NCI-H146 (cell line): ENCODE results near the gene MED16.

Source experiments
- DNase-seq: peaks from one replicate; lab custom pipeline; 2025; lab: John Stamatoyannopoulos, UW

MED16 gene

DNA sequence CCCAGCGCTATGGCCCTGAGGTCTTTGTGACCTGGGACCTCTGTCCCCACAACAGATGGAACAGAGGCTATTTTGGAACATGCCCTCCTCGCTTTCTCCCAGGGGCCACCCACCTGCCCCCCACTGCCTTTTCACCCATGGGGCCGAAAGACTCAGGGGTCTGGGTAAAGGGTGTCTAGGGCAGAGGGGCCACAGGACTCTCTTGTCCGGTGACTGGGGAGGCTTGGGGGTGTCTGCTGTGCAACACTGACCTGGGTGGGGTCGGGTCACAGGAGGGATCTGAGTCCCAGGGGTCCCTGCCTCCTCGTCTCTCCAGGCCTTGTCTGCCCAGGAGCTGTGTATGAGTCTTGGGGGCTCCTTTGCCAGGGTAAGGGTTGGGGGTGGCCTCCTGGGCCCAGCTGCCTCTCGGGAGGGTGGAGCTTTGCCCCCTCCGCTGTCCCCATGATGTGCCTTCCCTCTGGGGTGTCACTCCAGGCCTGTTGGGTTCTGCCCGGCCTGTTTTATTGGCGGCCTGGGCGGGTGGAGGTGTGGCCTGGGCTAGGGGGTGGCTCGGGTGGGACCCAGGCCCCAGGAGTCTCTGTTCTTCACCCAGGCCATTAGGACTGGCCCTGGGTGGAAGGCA lies 34.9 kb upstream of the MED16 start:
- DNase-seq: no peak

DNA sequence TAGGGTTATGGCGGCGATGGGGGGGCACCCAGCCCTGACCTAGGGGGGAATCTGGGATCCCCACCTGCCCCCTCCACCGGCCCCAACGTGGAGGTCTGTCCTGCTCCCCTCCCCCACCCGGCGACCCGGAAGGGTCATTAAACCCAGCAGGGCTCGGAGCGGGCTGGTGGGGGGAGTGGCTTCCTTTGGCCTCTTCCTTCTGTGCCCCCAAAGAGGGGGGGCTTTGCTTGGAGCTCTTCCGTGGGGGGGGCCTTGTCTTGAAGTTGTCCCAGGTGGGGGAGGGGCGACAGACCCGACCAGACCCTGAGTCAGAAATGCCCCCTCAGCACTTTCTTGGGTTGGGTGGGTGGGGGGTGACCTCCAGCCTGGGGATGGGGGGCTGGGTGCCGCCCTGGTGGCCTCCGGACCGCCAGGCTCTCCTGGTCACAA lies 34.4 kb upstream of the MED16 start:
- DNase-seq: no peak

DNA sequence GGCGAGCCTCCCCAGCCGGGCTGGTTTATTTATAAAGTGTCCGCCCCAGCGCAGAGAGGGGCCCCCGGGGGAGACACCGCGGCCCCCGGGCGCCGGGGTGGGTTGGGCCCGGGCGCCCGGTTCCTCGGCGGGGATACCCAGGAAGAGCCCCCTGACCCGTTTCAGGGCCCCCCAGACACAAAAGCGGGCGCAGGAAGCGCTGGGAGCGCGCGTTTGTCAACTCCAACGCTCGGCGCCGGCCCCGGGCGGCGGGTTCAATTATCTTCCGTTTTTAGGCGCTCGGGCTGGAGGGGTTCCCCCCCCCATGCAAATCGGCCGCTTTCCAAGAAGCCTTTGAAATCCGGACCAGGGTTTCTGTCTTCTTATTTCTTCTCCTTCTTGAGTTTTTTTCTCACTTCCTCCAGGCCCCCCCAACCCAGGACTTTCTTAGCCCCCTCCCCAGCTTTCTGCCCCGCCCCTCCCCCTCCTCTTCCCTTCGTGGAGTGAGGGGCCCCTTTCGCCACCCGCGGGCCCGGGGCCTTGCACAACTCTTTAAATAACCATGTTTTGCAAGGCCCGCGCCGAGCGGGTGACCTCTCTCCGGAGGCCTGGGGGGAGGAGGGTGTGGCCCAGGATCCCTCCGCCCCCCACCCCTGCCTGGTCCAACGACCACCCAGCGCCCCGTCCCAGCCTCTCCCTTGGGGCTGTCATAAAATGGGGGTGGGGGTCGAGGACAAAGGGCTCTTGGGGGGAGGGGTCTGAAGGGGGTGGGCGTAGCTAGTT lies 33.8 kb upstream of the MED16 start:
- no peak for DNase-seq

DNA sequence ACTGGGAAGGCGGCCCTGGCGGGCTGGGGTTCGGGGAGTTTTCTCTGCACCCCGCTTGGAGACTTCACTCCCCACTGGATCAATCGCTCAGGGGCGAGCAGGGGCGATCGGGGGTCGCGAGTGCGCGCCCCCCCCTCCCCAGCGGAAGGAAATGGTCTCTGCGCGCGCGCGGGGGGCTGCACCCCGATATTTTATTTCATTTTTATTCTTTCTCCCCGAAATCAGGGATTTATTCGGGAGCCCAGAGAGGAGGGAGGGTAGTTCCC lies 33.3 kb upstream of the MED16 start:
- no peak for DNase-seq

DNA sequence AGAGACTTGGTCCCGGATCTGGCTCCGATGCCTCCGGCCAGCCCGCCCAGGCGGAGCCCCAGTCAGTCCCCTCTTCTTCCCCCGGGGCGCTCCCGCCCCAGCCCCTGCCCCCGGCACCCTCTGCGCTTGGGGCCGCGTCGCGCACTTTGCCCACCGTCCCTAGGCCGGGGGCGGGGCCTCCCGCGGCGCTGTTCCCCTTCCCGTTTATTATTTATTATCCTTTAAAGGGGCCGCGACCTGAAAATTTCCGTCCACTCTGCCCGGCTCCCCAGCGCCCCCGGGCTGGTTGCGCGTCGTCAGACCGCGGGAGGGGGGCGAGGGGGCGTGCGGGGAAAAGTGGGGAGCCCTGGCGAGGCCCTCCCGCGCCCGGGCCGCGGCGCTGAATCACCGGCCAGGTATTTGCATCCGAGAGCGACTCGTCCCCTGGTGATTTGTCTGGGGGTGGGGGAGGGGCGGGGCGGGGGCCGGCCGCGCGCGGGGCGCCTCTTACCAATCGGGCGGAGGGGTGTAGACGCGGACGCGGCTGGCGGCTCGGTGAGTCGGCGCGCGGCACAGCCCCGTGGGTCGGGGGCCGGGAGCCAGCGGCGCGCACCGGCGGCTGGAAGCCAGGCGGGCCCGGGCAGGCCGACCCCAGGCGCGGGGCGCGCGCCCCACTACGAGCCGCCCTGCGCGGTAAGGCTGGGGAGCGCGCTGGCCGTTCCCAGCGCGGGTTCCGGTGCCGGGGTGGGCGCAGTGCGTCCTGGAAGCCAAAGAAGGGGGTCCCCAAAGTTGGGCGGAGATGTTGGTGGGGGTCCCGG lies 32.7 kb upstream of the MED16 start, which contains the start of gene ARID3A:
Gene ARID3A (plus strand): TSS at position 510 of the 797 bp plus-strand sequence. CDS start 3,494 bp downstream, outside the sequence.
- DNase-seq: peak; percentile 68

DNA sequence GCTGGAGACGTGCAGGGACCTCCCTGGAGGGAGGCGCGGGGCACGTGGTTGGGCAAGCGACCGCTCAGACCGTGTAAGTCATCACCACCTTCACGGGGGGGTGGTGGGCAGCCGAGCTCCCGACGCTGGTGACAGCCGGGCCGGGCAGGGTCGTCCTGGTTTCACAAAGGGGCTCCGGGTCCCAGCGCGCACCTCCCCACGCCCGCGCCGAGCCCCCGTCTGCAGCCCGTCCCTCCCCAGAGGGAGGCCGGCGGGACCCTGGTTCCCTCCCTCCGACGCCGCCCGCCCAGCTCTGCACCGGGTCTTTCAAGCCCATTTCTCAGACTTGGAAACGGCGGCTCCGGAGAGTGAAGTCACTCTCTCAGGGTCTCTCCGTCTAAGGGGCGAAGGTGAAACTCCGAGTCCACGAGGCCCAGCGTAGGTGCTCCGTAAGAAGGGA lies 32.1 kb upstream of the MED16 start:
- DNase-seq: peak; percentile 68

DNA sequence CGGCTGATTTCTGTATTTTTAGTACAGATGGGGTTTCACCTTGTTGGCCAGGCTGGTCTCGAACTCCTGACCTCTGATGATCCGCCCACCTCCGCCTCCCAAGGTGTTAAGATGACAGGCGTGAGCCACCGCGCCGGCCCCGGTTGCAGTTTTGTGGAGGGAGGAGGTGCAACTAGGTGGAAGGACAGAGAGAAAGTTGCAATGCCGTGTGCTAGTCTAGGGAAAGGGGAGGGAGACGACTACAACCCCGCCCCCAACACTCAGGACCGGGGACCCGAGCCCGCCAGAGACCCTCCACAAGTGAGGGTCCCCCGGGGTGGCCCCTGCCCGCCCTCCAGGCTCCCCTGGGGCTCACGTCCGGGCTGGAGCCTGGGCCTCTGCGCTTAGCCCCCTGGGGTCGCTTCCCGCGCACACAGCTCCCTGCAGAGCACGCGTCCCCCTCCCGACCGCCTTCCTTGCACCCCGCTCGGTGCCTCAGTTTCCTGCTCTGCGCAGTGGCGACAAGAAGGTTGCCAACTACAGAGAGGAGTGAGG lies 31.6 kb upstream of the MED16 start:
- no peak for DNase-seq

DNA sequence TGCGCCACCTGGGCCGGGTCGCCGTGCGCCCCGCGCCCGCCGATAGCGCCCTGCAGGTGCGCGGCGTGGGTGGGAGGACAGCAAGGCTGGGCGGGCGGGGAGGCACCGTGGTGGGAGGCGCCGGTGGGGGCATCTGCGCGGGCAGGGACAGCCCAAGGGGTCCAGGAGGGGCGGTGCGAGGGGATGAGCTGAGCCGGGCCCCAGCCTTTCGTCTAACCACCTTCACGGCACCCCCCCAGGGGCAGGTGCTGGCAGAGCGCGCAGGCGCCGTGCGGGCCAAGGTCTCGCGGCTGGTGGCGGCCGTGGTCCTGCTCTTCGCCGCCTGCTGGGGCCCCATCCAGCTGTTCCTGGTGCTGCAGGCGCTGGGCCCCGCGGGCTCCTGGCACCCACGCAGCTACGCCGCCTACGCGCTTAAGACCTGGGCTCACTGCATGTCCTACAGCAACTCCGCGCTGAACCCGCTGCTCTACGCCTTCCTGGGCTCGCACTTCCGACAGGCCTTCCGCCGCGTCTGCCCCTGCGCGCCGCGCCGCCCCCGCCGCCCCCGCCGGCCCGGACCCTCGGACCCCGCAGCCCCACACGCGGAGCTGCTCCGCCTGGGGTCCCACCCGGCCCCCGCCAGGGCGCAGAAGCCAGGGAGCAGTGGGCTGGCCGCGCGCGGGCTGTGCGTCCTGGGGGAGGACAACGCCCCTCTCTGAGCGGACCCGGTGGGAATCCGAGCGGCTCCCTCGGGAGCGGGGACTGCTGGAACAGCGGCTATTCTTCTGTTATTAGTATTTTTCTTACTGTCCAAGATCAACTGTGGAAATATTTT lies 27.3 kb upstream of the MED16 start:
- peak; percentile 86 for DNase-seq

DNA sequence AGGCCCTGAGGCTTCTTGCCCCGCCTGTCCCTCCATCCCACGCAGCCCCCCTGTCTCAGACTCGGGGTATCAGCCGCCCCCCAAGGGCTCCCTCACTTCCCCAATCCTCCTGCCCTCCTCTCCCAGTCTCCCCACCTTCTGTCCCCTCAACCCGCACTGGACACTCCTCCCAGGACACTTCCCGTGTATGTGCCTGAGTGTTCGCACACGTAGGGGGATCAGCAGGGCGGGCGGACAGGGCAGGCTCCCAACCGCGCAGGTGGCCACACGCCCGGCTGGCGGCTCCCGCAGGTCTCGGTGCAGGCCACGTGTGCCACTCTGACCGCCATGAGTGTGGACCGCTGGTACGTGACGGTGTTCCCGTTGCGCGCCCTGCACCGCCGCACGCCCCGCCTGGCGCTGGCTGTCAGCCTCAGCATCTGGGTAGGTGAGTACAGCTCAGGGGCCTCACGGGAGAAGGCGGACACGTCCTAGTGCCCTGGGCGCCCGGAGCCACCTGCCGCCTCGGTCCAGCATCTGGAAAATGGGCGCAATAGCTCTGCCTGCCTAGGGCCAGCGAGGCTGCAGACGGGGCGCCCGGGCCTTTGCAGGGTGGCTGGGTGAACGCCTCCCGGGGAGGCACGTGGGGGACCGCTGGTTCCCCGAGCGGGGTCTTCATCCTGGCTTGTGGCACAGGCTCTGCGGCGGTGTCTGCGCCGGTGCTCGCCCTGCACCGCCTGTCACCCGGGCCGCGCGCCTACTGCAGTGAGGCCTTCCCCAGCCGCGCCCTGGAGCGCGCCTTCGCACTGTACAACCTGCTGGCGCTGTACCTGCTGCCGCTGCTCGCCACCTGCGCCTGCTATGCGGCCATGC lies 26.4 kb upstream of the MED16 start:
- peak; percentile 86 for DNase-seq

DNA sequence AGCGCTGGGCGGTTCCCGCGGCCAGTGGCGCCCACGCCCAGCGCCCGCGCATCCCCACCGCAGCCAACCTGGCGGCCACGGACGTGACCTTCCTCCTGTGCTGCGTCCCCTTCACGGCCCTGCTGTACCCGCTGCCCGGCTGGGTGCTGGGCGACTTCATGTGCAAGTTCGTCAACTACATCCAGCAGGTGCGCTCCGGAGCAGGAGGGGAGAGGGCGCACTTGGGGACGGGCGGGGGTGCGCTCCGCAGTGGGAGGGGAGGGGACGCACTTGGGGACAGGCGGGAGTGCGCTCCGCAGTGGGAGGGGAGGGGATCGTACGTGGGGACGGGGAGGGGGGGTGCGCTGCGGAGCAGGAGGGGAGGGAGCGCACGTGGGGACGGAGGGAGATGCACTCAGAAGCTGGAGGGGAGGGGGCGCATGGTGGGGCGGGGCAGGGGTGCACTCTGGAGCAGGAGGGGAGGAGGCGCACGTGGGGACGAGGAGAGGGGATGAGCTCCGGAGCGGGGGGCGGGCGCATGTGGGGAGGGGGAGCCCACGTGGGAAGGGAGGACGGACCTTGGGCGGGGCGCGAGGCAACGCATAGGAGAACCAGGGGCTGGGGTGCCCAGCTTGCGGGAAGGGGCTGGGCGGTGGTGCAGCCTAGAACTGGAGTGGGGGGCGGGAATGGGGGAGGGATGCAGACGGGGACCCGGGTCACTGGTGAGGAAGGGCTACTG lies 25.7 kb upstream of the MED16 start:
- peak; percentile 76 for DNase-seq

DNA sequence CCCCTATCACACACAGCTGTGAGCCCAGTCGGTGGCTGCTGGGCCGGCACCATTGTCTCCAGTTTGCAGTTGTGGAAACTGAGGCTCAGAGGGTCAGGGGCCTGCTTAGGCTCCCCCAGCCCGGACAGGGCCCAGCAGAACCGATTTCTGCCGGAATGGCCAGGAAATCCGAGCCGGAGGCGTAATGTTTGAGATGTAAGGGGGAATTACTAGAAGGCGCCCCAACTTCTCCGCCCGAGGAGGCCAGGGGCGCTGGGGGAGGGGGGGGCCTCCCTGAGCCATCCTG lies 25.1 kb upstream of the MED16 start:
- no peak for DNase-seq

DNA sequence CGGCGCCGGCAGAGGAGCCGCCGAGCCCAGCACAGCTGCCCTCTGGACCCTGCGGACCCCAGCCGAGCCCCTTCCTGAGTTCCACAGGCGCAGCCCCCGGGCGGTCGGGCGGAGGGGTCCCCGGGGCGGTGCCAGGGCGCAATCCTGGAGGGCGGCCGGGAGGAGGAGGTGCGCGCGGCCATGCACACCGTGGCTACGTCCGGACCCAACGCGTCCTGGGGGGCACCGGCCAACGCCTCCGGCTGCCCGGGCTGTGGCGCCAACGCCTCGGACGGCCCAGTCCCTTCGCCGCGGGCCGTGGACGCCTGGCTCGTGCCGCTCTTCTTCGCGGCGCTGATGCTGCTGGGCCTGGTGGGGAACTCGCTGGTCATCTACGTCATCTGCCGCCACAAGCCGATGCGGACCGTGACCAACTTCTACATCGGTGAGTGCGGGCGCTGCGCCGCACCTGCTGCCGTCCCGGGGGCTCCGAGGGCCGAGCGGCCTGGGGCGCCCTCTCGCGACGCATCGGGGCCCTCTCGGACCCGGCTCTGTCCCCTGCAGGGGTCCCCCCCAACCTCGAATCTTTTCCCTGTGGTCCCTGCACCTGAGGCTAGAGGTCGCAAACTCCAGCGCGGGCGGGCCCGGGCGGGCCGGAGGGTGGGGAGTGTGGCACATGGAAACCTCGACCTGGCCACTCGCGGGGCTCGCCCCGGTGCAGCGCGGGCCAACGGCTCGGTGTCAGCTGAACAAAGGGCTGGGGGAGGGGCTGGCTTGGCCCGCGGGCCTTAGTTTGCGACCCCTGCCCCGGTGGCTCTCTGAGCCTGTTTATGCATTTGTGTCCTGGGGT lies 24.6 kb upstream of the MED16 start, which contains the start of gene KISS1R:
Gene KISS1R (plus strand): TSS at position 11 of the 829 bp plus-strand sequence. CDS start 170 bp downstream, at position 181.
- DNase-seq: peak; percentile 59

DNA sequence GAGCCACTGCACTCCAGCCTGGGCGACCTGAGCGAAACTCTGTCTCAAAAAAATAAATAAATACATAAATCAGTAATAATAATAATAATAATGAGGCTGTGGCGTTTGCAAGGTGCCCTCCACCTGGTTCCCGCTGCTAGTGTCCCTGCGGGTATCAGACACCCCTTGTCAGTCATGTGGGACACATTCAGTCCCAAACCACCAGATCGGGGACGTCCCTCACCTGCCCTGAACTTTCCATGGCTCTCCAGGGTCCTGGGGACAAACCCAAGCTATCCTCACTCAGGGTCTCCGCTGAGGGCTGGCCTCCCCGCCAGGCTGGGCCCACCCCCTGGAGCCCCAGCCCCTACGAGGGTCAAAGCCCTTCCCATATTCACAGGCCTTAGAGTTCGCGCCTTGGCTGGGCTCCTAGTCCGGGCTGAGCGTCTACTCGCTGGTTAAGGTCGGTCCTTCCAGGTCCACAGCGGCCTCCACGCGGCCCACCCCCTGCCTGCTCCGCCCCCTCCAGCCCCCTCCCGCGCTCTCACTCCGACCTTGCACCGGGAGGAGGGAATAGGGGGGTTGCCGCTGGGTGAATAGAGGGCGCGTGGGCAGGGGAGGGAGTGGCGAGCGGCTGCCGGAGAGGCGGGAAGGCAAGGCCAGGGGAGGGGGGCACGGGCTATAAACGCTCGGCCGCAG lies 23.8 kb upstream of the MED16 start:
- peak; percentile 52 for DNase-seq

DNA sequence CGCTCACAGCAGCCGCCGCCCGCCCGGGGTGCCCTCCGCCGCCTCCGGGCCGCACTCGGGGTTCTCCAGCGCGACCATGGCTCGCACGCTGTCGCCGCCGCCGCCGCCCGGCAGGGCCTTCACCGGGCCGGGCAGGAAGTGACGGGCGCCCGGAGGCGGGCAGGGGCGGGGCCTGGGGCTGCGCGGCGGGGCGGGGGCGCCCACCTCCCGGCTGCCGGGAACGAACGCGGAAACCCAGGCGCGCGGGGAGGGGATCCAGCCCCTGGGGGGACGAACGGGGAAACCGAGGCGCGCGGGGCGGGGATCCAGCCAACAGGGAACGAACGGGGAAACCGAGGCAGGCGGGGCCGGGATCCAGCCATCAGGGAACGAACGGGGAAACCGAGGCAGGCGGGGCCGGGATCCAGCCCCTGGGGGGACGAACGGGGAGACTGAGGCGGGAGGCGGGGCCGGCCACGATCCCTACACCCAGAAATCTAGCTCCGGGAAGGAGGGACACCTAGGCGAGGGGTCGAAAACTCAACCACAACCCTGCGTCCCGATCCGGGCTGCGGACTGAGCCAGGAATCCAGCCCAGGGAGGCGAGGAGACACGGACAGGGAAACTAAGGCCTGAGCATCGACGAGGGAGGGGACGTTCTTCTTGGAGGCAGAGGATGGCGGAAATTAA lies 20.2 kb upstream of the MED16 start, which contains the start of gene R3HDM4:
Gene R3HDM4 (minus strand): TSS at position 140 of the 669 bp plus-strand sequence. CDS start 62 bp downstream, at position 78.
- peak; percentile 47 for DNase-seq

DNA sequence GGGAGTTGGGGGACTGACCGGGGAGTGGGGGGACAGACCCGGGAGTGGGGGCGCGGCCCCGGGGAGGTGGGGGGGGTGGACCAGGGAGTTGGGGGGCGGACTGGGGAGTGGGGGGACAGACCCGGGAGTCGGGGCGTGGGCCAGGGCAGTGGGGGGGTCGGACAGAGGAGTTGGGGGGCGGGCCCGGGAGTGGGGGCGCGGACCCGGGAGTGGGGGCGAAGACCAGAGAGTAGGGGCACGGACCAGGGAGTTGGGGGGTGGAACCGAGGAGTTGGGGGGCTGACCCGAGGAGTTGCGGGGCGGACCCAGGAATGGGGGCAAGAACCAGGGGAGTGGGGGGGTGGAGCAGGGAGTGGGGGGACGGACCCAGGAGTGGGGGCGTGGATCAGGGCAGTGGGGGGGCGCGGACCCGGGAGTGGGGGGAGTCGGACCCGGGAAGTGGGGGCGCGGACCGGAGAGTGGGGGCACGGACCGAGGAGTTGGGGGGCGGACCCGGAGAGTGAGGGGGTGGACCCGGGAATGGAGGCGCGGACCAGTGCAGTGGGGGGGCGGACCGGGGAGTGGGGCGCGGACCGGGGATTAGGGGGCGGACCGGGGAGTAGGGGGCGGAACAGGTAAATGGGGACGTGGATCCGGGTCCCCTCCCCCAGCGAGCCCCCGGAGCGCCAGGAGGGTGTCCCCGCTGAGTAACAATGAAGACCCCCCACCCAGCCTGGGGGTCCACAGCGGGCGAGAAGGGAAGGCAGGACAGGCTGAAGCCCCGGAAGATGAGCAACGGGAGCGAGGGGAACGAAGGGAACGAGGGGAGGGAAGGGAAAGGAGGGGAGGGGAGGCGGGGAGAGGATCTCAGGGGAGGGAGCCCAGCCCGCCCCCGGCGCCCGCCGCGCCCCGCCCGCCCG lies 19.4 kb upstream of the MED16 start:
- no peak for DNase-seq

DNA sequence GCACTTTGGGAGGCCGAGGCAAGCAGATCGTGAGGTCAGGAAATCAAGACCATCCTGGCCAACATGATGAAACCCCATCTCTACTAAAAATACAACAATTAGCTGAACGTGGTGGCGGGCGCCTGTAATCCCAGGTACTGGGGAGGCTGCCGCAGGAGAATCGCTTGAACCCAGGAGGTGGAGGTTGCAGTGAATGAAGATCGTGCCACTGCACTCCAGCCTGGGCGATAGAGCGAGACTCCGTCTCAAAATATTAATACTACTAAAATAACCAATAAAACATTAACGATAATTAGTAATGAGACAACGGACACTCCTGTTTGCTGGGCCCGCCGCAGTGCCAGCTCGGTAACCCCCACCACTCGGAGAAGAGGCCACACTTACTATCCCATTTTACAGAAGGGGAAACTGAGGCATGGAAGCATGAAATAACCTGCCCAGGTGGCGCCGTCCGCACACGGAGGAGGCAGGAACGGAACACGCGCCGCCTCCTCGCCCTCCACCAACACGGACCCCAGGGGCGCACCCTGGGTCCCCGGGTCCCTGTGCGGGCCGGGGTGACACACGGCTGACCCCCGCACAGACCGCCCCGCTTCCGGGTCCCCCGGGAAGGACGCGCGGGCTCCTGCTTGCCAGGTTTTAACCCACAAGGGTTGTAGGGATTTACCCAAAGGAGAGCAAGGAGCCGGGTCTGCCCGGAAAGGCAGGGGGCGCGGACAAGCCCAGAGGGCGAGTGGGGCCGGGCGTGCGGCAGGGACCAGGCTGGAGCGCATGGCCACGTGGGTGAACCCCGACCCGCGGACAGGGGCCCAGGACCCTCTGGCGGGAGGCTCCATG lies 18.4 kb upstream of the MED16 start:
- DNase-seq: no peak
